HG02759 (cell line): ENCODE results near the gene SHD.
A peak's percentile ranks its signal among the peaks of the same experiment; 100 is the strongest.
"Not testable (repeated sequence)": the region's sequence is repeated elsewhere in the genome, so short reads cannot be mapped to it uniquely, and the experiment has no call there.

Experiments used
- ATAC-seq: cut with Tn5 transposase; IDR thresholded peaks from one replicate; pipeline ENCODE4 v1.9.1; 2021; ENCODE audit warnings: mild to moderate bottlenecking, moderate library complexity; ENCODE audit not compliant: unreplicated experiment

The SHD gene

GRCh38 chr19:4323692-4324091, 44.6 kb downstream of the SHD start:
- ATAC-seq, result no peak

GRCh38 chr19:4324228-4324627, 45.2 kb downstream of the SHD start:
- no peak for ATAC-seq

DNA sequence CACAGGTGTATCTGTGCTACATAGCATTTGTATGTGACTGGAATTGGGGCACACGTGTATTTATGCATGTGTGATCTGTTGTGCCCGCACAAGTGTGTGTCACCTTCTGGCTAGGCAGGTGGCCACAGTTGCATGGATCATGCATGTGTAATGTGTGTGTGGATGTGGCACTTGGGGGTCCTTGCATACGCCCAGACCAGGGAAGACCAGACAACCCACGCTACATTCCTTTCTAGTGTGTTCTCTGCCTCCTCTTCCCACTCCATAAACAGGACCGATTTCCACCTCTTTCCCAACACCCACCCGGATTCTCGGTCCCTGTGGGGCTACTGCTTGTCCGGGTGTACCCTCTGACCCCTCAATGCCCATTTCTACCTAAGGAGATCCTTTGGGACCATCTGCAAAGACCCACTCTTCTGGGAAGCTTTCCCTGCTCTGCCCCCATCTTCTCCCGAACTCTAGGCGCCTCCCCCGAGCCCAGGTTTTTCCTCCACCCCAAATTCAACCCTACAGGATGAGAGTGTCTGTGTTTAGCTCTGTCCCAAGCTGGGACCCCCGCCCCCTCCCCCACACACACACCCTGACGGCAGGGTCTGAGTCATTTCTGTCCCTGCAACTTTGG, 47.3 kb downstream of the SHD start:
- ATAC-seq, result no peak

DNA sequence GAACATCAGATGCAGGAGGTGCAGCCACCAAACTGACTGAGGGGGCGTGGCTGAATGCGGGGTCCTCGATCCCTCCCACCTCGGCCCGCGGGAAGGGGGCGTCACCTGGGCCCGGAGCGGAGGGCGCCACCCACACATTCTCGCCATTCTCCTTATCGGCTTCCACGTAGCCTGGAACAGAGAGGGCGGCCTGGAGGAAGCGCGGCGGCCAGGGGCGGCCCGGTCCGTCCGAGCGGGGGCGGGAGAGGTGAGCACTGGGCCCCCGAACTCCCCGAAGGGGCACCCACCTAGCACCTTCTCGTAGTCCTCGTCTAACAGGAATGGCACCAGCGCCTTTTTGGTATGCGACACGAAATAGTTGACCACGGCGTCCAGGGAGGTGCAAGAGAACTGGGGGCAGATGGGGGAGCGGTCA, 47.8 kb downstream of the SHD start:
- no peak for ATAC-seq

DNA sequence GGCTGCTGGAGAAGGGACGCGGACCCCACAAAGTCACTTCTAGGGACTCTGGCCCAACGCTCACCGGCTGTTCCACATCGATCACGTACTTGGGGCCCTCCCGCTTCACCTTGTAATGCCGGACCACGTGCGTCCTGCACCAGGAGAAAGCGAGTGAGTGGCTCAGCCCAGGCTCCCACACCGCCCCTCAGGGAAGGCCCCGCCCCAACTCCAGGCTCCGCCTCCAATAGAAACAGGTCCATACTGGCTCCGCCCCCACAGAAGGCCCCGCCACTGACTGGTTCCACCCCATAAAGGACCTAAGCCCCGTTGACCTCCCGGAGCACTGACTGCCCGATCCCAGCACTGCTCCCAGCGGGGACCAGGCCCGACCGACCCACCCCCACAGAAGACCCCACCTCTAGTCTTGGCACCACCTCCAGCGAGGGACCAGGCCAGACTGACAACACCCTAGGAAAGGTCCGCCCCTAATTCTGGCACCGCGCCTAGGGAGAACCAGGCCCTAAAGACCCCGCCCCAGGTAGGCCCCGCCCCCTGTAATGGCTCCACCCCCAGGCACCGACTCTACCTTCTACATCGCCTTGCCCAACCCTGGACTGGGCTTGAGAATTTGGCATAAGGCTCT, 48.3 kb downstream of the SHD start:
- no peak for ATAC-seq

- no peak for ATAC-seq
Observed at GRCh38 chr19:4327877-4328242, 48.8 kb downstream of the SHD start.

DNA sequence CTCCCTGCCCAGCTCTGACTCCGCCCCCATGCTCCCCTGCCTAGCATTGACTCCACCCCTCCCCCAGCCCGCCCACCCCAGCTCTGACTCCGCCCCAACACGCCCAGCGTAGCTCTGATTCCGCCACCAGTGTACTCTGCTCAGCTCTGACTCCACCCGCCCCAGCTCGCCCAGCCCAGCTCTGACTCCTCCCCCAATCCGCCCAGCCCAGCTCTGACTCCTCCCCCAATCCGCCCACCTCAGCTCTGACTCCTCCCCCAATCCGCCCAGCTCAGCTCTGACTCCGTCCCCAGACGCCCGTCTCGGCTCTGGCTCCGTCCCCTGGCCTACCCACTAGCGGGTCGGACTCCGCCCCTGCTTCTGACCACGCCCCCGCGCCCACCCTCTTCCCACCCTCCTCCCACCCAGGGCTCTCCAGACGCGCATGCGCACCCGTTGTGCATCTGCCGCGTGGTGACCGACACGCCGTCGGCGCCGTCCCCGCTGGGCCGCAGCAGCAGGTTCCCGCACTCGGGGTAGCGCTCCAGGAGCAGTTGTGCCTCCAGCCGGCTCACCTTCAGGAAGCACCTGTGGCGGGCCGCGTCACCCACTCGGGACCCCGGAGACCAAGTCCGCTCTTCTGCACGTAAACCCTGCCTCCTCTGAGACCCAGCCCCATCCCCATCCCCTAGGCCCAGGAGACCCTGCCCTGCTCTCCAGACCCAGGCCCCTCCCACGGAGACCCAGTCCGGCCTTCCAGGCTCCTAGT, 49.4 kb downstream of the SHD start:
- ATAC-seq, result peak; percentile 85

DNA sequence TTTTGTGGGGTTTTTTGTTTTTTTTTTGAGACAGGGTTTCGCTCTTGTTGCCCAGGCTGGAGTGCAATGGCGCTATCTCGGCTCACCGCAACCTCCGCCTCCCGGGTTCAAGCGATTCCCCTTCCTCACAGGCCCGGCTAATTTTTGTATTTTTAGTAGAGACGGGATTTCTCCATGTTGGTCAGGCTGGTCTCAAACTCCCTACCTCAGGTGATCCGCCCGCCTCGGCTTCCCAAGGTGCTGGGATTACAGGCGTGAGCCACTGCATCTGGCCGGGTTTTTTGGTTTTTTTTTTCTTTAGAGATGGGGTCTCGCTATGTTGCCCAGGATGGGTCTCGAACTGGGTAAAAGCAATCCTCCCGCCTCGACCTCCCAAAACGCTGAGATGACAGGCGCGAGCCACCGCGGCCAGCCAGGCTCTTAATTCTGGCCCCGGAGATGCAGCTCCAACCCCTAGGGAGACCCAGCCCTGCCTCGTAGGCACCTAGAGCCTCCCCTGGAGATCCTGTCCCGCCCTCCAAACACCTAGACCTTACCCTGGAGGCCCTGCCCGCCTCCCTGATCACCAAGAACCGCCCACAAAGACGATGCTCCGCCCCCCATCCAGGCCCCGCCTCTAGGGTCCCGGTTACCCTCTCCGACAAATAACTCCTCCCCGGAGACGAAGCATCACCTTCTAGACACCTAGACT, 50.1 kb downstream of the SHD start:
- ATAC-seq, result not testable (repeated sequence)

DNA sequence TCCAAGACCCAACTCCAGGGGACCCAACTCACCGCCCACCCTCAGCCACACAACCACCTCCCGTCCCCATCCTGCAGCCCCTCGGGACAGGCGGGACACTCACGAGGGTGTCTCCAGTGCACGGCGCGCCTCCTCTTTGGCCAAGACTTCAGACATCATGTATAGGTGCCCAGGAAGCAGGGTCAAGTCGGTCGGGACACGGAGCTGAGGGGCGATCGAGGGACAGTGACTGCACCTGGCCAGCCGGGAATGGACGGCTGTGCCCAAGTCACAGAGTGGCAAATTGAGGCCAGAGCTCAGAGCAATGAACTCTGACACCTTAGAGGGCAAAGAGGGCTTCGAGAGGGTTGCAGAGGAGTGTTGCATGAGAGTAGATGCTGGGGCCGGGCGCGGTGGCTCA, 50.8 kb downstream of the SHD start:
- ATAC-seq, result no peak

GRCh38 chr19:4334929-4335570, 56.0 kb downstream of the SHD start:
- no peak for ATAC-seq

- ATAC-seq, result no peak
Observed at GRCh38 chr19:4337906-4338440, 58.9 kb downstream of the SHD start.

GRCh38 chr19:4338441-4339355, 59.6 kb downstream of the SHD start, which contains the start of gene STAP2:
Gene STAP2, minus strand, starts transcription at chr19:4338827. Its CDS starts 74 bp downstream, at chr19:4338753.
- no peak for ATAC-seq
